Caco-2 (cell line): ENCODE measurements around the gene SRSF10. TPM values are rescaled to one million over a fixed set of nuclear protein-coding genes. Genes with fewer than 3 reads are reported as not detected.

Experiments
- Bru-seq: library from RNA; stranded (reverse); fragments of 400-500 nt; gene quantifications from one replicate; lab custom pipeline; 2021; lab: Mats Ljungman, UMichigan
- BruChase-seq, 2 experiments: library from RNA; stranded (reverse); fragments of 400-500 nt; gene quantifications; one replicate each; lab custom pipeline; 2021; lab: Mats Ljungman, UMichigan
- BruUV-seq: library from RNA; stranded (reverse); fragments of 400-500 nt; replicated peaks from 2 replicates; lab custom pipeline; 2021; lab: Mats Ljungman, UMichigan
- CTCF ChIA-PET: fragments of 300-600 bp; sonication (Branson Sonifier 250); formaldehyde crosslinking; loops from one replicate; lab custom pipeline; 2022; ENCODE audit warnings: antibody characterized with exemption; lab: Charles Lee
- POLR2A ChIA-PET: fragments of 300-600 bp; sonication (Branson Sonifier 250); formaldehyde crosslinking; loops from one replicate; lab custom pipeline; 2022; ENCODE audit warnings: antibody characterized with exemption; lab: Charles Lee
- DNase-seq, 2 experiments: peaks; one replicate each; pipeline versions ENCODE4 v3.0.0 to v3.0.0-alpha.2; 2020 to 2022
- H3K27me3 ChIP-seq: replicated peaks from 2 replicates; pipeline ENCODE4 v1.6.0; 2011; ENCODE audit warnings: low read length; ENCODE audit not compliant: control insufficient read depth, insufficient read depth
- H3K36me3 ChIP-seq: 2 replicates; pipeline ENCODE4 v1.5.1; 2011; ENCODE audit warnings: low read length; ENCODE audit not compliant: control insufficient read depth, insufficient read depth
- H3K4me1 ChIP-seq: fragments of 250-450 bp; sonication (Bioruptor Pico); 2 replicates; pipeline ENCODE4 v1.5.1; 2020; ENCODE audit warnings: mild to moderate bottlenecking
- H3K4me3 ChIP-seq: 2 replicates; pipeline ENCODE4 v1.5.1; 2011; ENCODE audit warnings: low read depth, mild to moderate bottlenecking, control low read depth, low read length
- H3K9me3 ChIP-seq: fragments of 250-450 bp; sonication (Bioruptor Pico); 2 replicates; pipeline ENCODE4 v1.5.1; 2020; ENCODE audit warnings: mild to moderate bottlenecking, moderate library complexity
- H3K27ac Mint-ChIP-seq: one replicate; pipeline ENCODE4 v1.8.0; 2022; ENCODE audit warnings: mixed read lengths; ENCODE audit not compliant: unreplicated experiment
- H3K27me3 Mint-ChIP-seq: one replicate; pipeline ENCODE4 v1.8.0; 2022; ENCODE audit warnings: mixed read lengths; ENCODE audit not compliant: insufficient read depth, unreplicated experiment
- H3K36me3 Mint-ChIP-seq: one replicate; pipeline ENCODE4 v1.8.0; 2022; ENCODE audit warnings: mild to moderate bottlenecking, mixed read lengths; ENCODE audit not compliant: insufficient read depth, unreplicated experiment
- H3K4me1 Mint-ChIP-seq: one replicate; pipeline ENCODE4 v1.8.0; 2022; ENCODE audit warnings: low read depth, mixed read lengths; ENCODE audit not compliant: unreplicated experiment
- H3K4me3 Mint-ChIP-seq: one replicate; pipeline ENCODE4 v1.8.0; 2022; ENCODE audit warnings: mild to moderate bottlenecking, moderate library complexity, mixed read lengths; ENCODE audit not compliant: unreplicated experiment
- H3K9me3 Mint-ChIP-seq: one replicate; pipeline ENCODE4 v1.8.0; 2022; ENCODE audit warnings: mixed read lengths; ENCODE audit not compliant: unreplicated experiment
- CTCF ChIP-seq, 2 experiments: fragments of 200-600 bp in 1 of 2; IDR thresholded peaks; 1 replicate in 1 of 2; 2 replicates in 1 of 2; pipeline versions ENCODE4 v1.5.1 to v1.8.0; 2011 to 2022; ENCODE audit warnings: antibody characterized with exemption in 1 of 2, control low read depth in 1 of 2, inconsistent platforms in 1 of 2, low read depth in 1 of 2, low read length in 1 of 2, mild to moderate bottlenecking in 1 of 2, moderate library complexity in 1 of 2; ENCODE audit not compliant: insufficient read depth in 1 of 2, severe bottlenecking in 1 of 2, unreplicated experiment in 1 of 2
- intact Hi-C: fragments of 100-400 bp; cut with micrococcal nuclease; formaldehyde crosslinking; loops from one replicate; pipeline ENCODE4 v1.10.0; 2022; ENCODE audit not compliant: unreplicated experiment
- long read RNA-seq: library from polyadenylated mRNA; stranded (forward); transcript quantifications from one replicate; pipeline ENCODE4 v2.0.0, GENCODE V29; 2022
- total RNA-seq: library from RNA; stranded (reverse); gene quantifications from 2 replicates; pipeline ENCODE4 v1.2.3, GENCODE V29; 2022

Gene SRSF10
- total RNA-seq (128 and 133 TPM in 2 replicates), Bru-seq, nascent RNA (percentile 99 among the genes with signal in this experiment), BruChase-seq, experiment 1, labeled RNA remaining after a 2-hour chase (percentile 99 among the genes with signal in this experiment), BruChase-seq, experiment 2, labeled RNA remaining after a 6-hour chase (percentile 98 among the genes with signal in this experiment)
- long read RNA-seq, partial matches to known transcripts: 7 of 46 reads
- long read RNA-seq, other reads (novel, unspliced or antisense): 33 of 46 reads

DNA sequence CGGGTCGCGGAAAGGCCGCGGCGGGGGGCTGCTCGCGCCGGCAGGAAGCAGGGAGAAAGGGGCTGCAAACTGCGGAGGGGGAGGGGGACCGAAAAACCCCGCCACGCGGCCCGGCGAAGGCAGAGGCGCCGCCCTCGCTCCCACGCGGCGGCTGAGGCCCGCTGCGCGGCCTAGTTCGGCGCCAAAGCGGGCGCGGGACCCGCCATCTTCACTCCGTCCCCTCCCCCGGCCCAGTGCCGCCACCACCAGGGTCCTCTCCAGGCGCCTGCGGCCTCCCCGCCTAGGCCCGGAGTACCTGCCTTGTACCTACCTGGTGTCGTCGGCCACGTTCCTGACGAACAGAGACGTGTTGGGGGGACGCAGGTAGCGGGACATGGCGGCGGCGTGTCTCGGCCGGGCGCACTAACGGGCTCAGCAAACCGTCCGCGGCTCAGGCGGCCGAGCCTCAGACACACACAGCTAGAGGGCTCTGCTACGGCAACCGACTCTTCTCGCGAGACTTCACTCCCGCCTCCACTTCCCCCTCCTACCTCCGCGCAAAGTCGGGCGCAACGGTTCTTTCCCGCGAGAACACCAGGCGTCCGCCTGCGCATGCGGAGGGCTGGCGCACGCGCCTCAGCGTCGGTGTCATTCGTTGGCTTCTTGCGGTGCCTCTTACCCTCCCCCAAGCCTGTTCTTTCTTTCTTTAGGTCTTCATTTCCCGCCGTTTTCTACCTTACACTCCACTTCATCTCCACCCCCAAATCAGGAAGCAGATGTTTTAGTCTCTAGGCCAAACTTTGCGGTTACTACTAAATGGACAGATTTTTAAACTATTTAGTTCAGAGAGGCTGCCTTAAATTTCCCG lies at the start of gene SRSF10:
TSS of gene SRSF10 (minus strand) at position 447 of the 847 bp plus-strand sequence. CDS start at position 375, 72 bp downstream.
- Mint-ChIP-seq H3K4me3 (peak within 1 kb of the TSS; percentile 93), H3K9me3 (no peaks in the 10 kb centered on the region), H3K27ac (peak within 1 kb of the TSS; percentile 86), H3K36me3 (peaks cover 42% of the 10 kb centered on the region), H3K4me1 (peaks cover 7% of the 10 kb centered on the region), H3K27me3 (no peaks in the 10 kb centered on the region)
- Histone ChIP-seq H3K36me3 (no peaks in the 10 kb centered on the region; the same call in 1 of the 2 replicates), H3K27me3 (no peaks in the 10 kb centered on the region), H3K4me3 (peak within 1 kb of the TSS; percentile 80), H3K9me3 (no peaks in the 10 kb centered on the region), H3K4me1 (peaks cover 30% of the 10 kb centered on the region)
- intact Hi-C loops: loop anchor here (1.0 to 2.0 kb wide), 2 partner anchors 21 to 41 kb away; partner anchors contain the start of gene PNRC2
- ChIA-PET POLR2A (interaction anchor here (0.6 to 1.5 kb wide), 10 partner anchors 16 to 172 kb away, joined by 3 to 10 read pairs (median 4); partner anchors contain the start of gene PNRC2), CTCF (interaction anchor here (1.2 kb wide), 1 partner anchor 48 kb away, joined by 5 read pairs; no protein-coding TSS in a partner anchor)
- no TSS peak for BruUV-seq
- peak in 1 of 2 experiments; percentile 14 for TF ChIP-seq CTCF (IDR thresholded peaks at IDR 0.05; ENCODE audit: insufficient read depth in 1 of 2, low read depth in 1 of 2, low read length in 1 of 2, severe bottlenecking in 1 of 2, unreplicated experiment in 1 of 2)
- peak; percentile 95 to 98 for DNase-seq

GRCh38 chr1:24027838-24028468 lies 47.8 kb upstream of the SRSF10 start:
- H3K36me3 ChIP-seq: no peaks in the 10 kb centered on the region
- peaks cover 7% of the 10 kb centered on the region for H3K4me1 ChIP-seq
- no peaks in the 10 kb centered on the region for H3K9me3 ChIP-seq
- BruUV-seq: no TSS peak
- no peak overlapping the region for H3K4me3 Mint-ChIP-seq
- H3K4me1 Mint-ChIP-seq: no peaks in the 10 kb centered on the region
- no peak overlapping the region for H3K4me3 ChIP-seq
- TF ChIP-seq CTCF (IDR thresholded peaks at IDR 0.05; ENCODE audit: insufficient read depth in 1 of 2, low read depth in 1 of 2, low read length in 1 of 2, severe bottlenecking in 1 of 2, unreplicated experiment in 1 of 2): peak; percentile 32 to 55
- intact Hi-C loops: loop anchor here (2.0 to 10.0 kb wide), 2 partner anchors 69 to 223 kb away; partner anchors contain the start of genes GALE and PNRC2
- H3K27me3 Mint-ChIP-seq: no peaks in the 10 kb centered on the region
- H3K9me3 Mint-ChIP-seq: no peaks in the 10 kb centered on the region
- H3K27me3 ChIP-seq: no peaks in the 10 kb centered on the region
- peak in 1 of 2 experiments; percentile 30 for DNase-seq
- no peak overlapping the region for H3K27ac Mint-ChIP-seq
- ChIA-PET POLR2A (interaction anchor here (0.6 to 0.8 kb wide), 3 partner anchors 48 to 122 kb away, joined by 3 to 4 read pairs (median 3); partner anchors contain the start of genes PNRC2 and SRSF10), CTCF (interaction anchor here (0.8 to 1.5 kb wide), 6 partner anchors 9 to 256 kb away, joined by 3 to 5 read pairs (median 4); partner anchors contain the start of genes PNRC2 and SRSF10)
- H3K36me3 Mint-ChIP-seq: no peaks in the 10 kb centered on the region
